ENCODE results near the gene PLXNA2.

- TF ChIP-seq, protein P1, sequence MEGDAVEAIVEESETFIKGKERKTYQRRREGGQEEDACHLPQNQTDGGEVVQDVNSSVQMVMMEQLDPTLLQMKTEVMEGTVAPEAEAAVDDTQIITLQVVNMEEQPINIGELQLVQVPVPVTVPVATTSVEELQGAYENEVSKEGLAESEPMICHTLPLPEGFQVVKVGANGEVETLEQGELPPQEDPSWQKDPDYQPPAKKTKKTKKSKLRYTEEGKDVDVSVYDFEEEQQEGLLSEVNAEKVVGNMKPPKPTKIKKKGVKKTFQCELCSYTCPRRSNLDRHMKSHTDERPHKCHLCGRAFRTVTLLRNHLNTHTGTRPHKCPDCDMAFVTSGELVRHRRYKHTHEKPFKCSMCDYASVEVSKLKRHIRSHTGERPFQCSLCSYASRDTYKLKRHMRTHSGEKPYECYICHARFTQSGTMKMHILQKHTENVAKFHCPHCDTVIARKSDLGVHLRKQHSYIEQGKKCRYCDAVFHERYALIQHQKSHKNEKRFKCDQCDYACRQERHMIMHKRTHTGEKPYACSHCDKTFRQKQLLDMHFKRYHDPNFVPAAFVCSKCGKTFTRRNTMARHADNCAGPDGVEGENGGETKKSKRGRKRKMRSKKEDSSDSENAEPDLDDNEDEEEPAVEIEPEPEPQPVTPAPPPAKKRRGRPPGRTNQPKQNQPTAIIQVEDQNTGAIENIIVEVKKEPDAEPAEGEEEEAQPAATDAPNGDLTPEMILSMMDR (conservative IDR thresholded peaks at IDR 0.05; ENCODE audit: low read depth, low read length): no peak
- no peak for TF ChIP-seq EZH2 (IDR thresholded peaks at IDR 0.05; ENCODE audit: borderline replicate concordance, low read depth, low read length, poor library complexity, severe bottlenecking)
Measured at GRCh38 chr1:208203848-208204609, 40.2 kb downstream of the PLXNA2 start.
